Endothelial cell of umbilical vein (primary cell): ENCODE results near the gene SMPDL3B. TPM values are rescaled to one million over a fixed set of nuclear protein-coding genes. Genes with fewer than 3 reads are reported as not detected.

ENCODE experiments used
- BruUV-seq: library from RNA; stranded (reverse); fragments of 400-500 nt; replicated peaks from 2 replicates; lab custom pipeline; 2021; lab: Mats Ljungman, UMichigan
- CTCF ChIA-PET: fragments of 300-600, 350-600 bp; sonication (Branson Sonifier 250); formaldehyde crosslinking; loops from one replicate; lab custom pipeline; 2021; ENCODE audit warnings: antibody characterized with exemption, inconsistent platforms; lab: Charles Lee
- POLR2A ChIA-PET: fragments of 300-600, 350-600 bp; sonication (Branson Sonifier 250); formaldehyde crosslinking; loops from one replicate; lab custom pipeline; 2021; ENCODE audit warnings: antibody characterized with exemption, inconsistent platforms; lab: Charles Lee
- DNase-seq: peaks from one replicate; pipeline ENCODE4 v3.0.0-alpha.2; 2011; ENCODE audit warnings: low read depth, low spot score
- FAIRE-seq: peaks from 2 replicates; lab custom pipeline; 2011; peaks lifted over from hg19 to GRCh38; lab: Jason Lieb, UNC
- H2AFZ ChIP-seq: 2 replicates; pipeline ENCODE4 v1.6.0; 2012; ENCODE audit warnings: low read depth, low read length, control low read depth, inconsistent platforms
- H3K27ac ChIP-seq: 2 replicates; pipeline ENCODE4 v1.5.1; 2011; ENCODE audit warnings: low read depth, mild to moderate bottlenecking, control low read depth, low read length, moderate library complexity; ENCODE audit not compliant: insufficient read depth
- H3K27me3 ChIP-seq, 2 experiments: 2 replicates each; pipeline versions ENCODE4 v1.6.0 to v1.6.1; 2011; ENCODE audit warnings: low read length in 2 of 2, mixed read lengths in 1 of 2; ENCODE audit not compliant: control insufficient read depth in 2 of 2, insufficient read depth in 2 of 2
- H3K36me3 ChIP-seq, 2 experiments: 2 replicates in 1 of 2; 3 replicates in 1 of 2; pipeline ENCODE4 v1.5.1; 2011; ENCODE audit warnings: low read length in 2 of 2, mild to moderate bottlenecking in 1 of 2, moderate library complexity in 1 of 2; ENCODE audit not compliant: control insufficient read depth in 2 of 2, insufficient read depth in 2 of 2; ENCODE audit errors: extremely low read depth in 1 of 2
- H3K4me1 ChIP-seq: 3 replicates; pipeline ENCODE4 v1.5.1; 2011; ENCODE audit warnings: mild to moderate bottlenecking, low read length; ENCODE audit not compliant: control insufficient read depth, insufficient read depth; ENCODE audit errors: extremely low read depth
- H3K4me2 ChIP-seq: 2 replicates; pipeline ENCODE4 v1.6.1; 2011; ENCODE audit warnings: low read length, control low read depth, mixed read lengths; ENCODE audit not compliant: insufficient read depth
- H3K4me3 ChIP-seq, 3 experiments: fragments of 200-600 bp in 1 of 3; sonication (generic), shearing (Covaris generic) in 1 of 3; replicated peaks in 1 of 3; 2 replicates each; pipeline ENCODE4 v1.5.1; 2011 to 2016; ENCODE audit warnings: control low read depth in 3 of 3, low read length in 3 of 3, mild to moderate bottlenecking in 2 of 3, inconsistent platforms in 1 of 3, low read depth in 1 of 3, moderate library complexity in 1 of 3; ENCODE audit not compliant: insufficient read depth in 1 of 3
- H3K79me2 ChIP-seq: 2 replicates; pipeline ENCODE4 v1.6.0; 2012; ENCODE audit warnings: low read length, inconsistent platforms; ENCODE audit not compliant: control insufficient read depth, insufficient read depth
- H3K9ac ChIP-seq: replicated peaks from 2 replicates; pipeline ENCODE3; 2011; ENCODE audit warnings: low read length, control low read depth; ENCODE audit not compliant: insufficient read depth; ENCODE audit errors: extremely low read depth
- H3K9me1 ChIP-seq: replicated peaks from 3 replicates; pipeline ENCODE4 v1.6.0; 2011; ENCODE audit warnings: mild to moderate bottlenecking, low read length; ENCODE audit not compliant: control insufficient read depth, insufficient read depth; ENCODE audit errors: extremely low read depth
- H3K9me3 ChIP-seq: replicated peaks from 2 replicates; pipeline ENCODE4 v1.5.1; 2012; ENCODE audit warnings: low read length, inconsistent platforms; ENCODE audit not compliant: control insufficient read depth, insufficient read depth
- H4K20me1 ChIP-seq: replicated peaks from 2 replicates; pipeline ENCODE3; 2011; ENCODE audit warnings: mild to moderate bottlenecking, low read length; ENCODE audit not compliant: control insufficient read depth, insufficient read depth; ENCODE audit errors: extremely low read depth
- CTCF ChIP-seq, 2 donors: IDR thresholded peaks; 1 replicate in 1 of 2; 2 replicates in 1 of 2; pipeline ENCODE4 v1.5.1; 2011; ENCODE audit warnings: low read length in 2 of 2, mild to moderate bottlenecking in 2 of 2, moderate library complexity in 2 of 2, control low read depth in 1 of 2, inconsistent platforms in 1 of 2, low read depth in 1 of 2; ENCODE audit not compliant: insufficient read depth in 1 of 2; ENCODE audit errors: extremely low read depth in 1 of 2
- EZH2 ChIP-seq: IDR thresholded peaks from 2 replicates; pipeline ENCODE4 v1.6.1; 2012; ENCODE audit warnings: borderline replicate concordance, low read depth, mild to moderate bottlenecking, moderate library complexity, low read length, inconsistent platforms; ENCODE audit not compliant: severe bottlenecking
- FOS ChIP-seq: IDR thresholded peaks from 2 replicates; pipeline ENCODE4 v1.6.1; 2011; ENCODE audit warnings: mild to moderate bottlenecking, low read length, moderate library complexity, borderline replicate concordance; ENCODE audit not compliant: insufficient read depth
- GATA2 ChIP-seq: IDR thresholded peaks from 2 replicates; pipeline ENCODE4 v1.7.0; 2011; ENCODE audit warnings: low read depth, mild to moderate bottlenecking, moderate library complexity, mixed read lengths, low read length; ENCODE audit not compliant: insufficient read length, insufficient read depth
- JUN ChIP-seq: IDR thresholded peaks from 2 replicates; pipeline ENCODE4 v1.6.1; 2011; ENCODE audit warnings: borderline replicate concordance, low read depth; ENCODE audit not compliant: insufficient read length, insufficient read depth
- MAX ChIP-seq: IDR thresholded peaks from 2 replicates; pipeline ENCODE4 v1.6.1; 2011; ENCODE audit not compliant: insufficient read depth, insufficient read length
- MYC ChIP-seq: IDR thresholded peaks from one replicate; pipeline ENCODE4 v1.6.1; 2011; ENCODE audit warnings: mild to moderate bottlenecking, low read depth, low read length
- POLR2A ChIP-seq: IDR thresholded peaks from 2 replicates; pipeline ENCODE4 v1.6.1; 2012; ENCODE audit warnings: low read depth, mild to moderate bottlenecking, control low read depth, low read length
- POLR2AphosphoS5 ChIP-seq: IDR thresholded peaks from 2 replicates; pipeline ENCODE4 v1.6.1; 2012; ENCODE audit warnings: low read depth, mild to moderate bottlenecking, control low read depth, low read length, moderate library complexity; ENCODE audit not compliant: insufficient read depth
- dilution Hi-C: fragments of 300-500 bp; cut with MboI; formaldehyde crosslinking; loops from one replicate; pipeline ENCODE4 v1.15.0; 2019; ENCODE audit warnings: low sequenced_read_pairs; ENCODE audit not compliant: extremely low pct_ligation_motif_present
- intact Hi-C: fragments of 100-400 bp; cut with micrococcal nuclease; formaldehyde crosslinking; loops from one replicate; pipeline ENCODE4 v1.10.0; 2022
- polyA plus RNA-seq, 4 experiments: library from polyadenylated mRNA; depleted of rRNA in 3 of 4; stranded (reverse) in 3 of 4; unstranded in 1 of 4; fragments of >200 nt; gene quantifications; 2 replicates each; pipeline versions ENCODE4 v1.2.1 to v1.2.3, GENCODE V29; 2011 to 2012; ENCODE audit warnings: missing spikeins in 1 of 4
- total RNA-seq: library from RNA; stranded (reverse); gene quantifications from 2 replicates; pipeline ENCODE4 v1.2.3, GENCODE V29; 2021

Gene SMPDL3B
- total and polyA plus RNA-seq, 2 donors (not counting 3 experiments of a cell fraction or from before 2014, with no cell fraction given), result 1.3 TPM; not detected in 1

GRCh38 chr1:27954186-27954585 lies 19.4 kb downstream of the SMPDL3B start:
- H4K20me1 ChIP-seq, result no peaks in the 10 kb centered on the region
- H2AFZ ChIP-seq, result no peak overlapping the region
- H3K9ac ChIP-seq, result no peak overlapping the region
- no peaks in the 10 kb centered on the region for H3K36me3 ChIP-seq
- DNase-seq (no peak), FAIRE-seq (no peak)
- intact Hi-C loops (no loop called here), dilution Hi-C loops (no loop called here)
- peaks cover 0 to 2% of the 10 kb centered on the region in 2 experiments for H3K27me3 ChIP-seq
- H3K79me2 ChIP-seq, result no peaks in the 10 kb centered on the region
- H3K9me3 ChIP-seq, result no peaks in the 10 kb centered on the region
- no peak overlapping the region for H3K4me3 ChIP-seq
- H3K4me2 ChIP-seq, result no peak overlapping the region
- CTCF ChIA-PET, result interaction anchor here (0.6 to 1.2 kb wide), 2 partner anchors 19 to 61 kb away, joined by 3 to 4 read pairs; partner anchors contain the start of gene SMPDL3B
- no TSS peak for BruUV-seq
- TF ChIP-seq MAX, result no peak
- TF ChIP-seq GATA2, result no peak
- TF ChIP-seq MYC, result no peak
- no peak for TF ChIP-seq POLR2A
- no peak for TF ChIP-seq CTCF (IDR thresholded peaks at IDR 0.05; ENCODE audit: extremely low read depth in 1 of 2, insufficient read depth in 1 of 2, low read depth in 1 of 2, low read length in 2 of 2)
- TF ChIP-seq FOS, result no peak
- TF ChIP-seq EZH2, result no peak
- no peak for TF ChIP-seq POLR2AphosphoS5
- TF ChIP-seq JUN, result no peak
- no peak overlapping the region for H3K27ac ChIP-seq
- peaks cover 2% of the 10 kb centered on the region for H3K4me1 ChIP-seq
- no peaks in the 10 kb centered on the region for H3K9me1 ChIP-seq
- POLR2A ChIA-PET, result no interaction called here
